ENCODE results near the gene HYPK. TPM values are rescaled to one million over a fixed set of nuclear protein-coding genes. Genes with fewer than 3 reads are reported as not detected.

HYPK gene
- total and polyA plus RNA-seq, 2 experiments from 2014 or later: 7.2 to 40.1 TPM

DNA sequence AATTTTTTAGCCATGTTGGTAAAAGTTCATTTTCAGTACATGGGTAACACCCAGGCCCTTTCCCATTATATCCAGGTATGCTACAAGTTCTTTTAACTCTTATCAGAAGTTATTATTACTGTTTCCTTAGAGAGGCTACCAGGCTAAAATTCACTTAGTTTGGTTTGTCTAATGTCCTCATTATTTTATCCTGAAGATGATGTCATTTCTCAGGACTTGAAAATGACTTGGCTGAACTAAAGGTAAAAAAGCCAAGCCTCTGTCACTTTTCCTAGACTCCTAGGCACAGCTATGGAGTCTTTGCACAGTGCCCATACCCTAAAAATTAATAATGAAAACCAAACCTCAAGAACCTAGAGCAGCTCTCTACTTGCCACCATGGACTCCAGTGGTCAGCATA, 27.8 kb upstream of the HYPK start:
- Mint-ChIP-seq H3K4me3 (no peak overlapping the region), H3K27ac (no peak overlapping the region), H3K9me3 (no peaks in the 10 kb centered on the region), H3K4me1 (peaks cover 17% of the 10 kb centered on the region), H3K36me3 (ENCODE audit: low read depth) (peaks cover 64% of the 10 kb centered on the region), H3K27me3 (ENCODE audit: insufficient read depth, low read depth, poor library complexity) (peaks cover 11% of the 10 kb centered on the region)
- peaks cover 11% of the 10 kb centered on the region for H3K4me1 ChIP-seq (ENCODE audit: insufficient read depth)
- H3K79me2 ChIP-seq (replicated peaks; ENCODE audit: insufficient read depth): no peaks in the 10 kb centered on the region
- TF ChIP-seq NANOG (IDR thresholded peaks at IDR 0.05; ENCODE audit: borderline replicate concordance) (no peak), EZH2 (IDR thresholded peaks at IDR 0.05; ENCODE audit: low read depth, unreplicated experiment) (no peak), ZNF114 (CRISPR knock-in tag; IDR thresholded peaks at IDR 0.05) (no peak), POLR2AphosphoS5 (IDR thresholded peaks at IDR 0.05; ENCODE audit: low read depth) (no peak), JUNB (IDR thresholded peaks at IDR 0.05; ENCODE audit: unreplicated experiment) (no peak), EZH2phosphoT487 (IDR thresholded peaks at IDR 0.05; ENCODE audit: unreplicated experiment) (no peak), ZNF331 (CRISPR knock-in tag; IDR thresholded peaks at IDR 0.05; ENCODE audit: low read depth) (no peak), STAT1 (IDR thresholded peaks at IDR 0.05; ENCODE audit: unreplicated experiment) (no peak), CREB1 (CRISPR knock-in tag; IDR thresholded peaks at IDR 0.05; ENCODE audit: low read depth) (no peak)
- TF ChIP-seq, protein P1, sequence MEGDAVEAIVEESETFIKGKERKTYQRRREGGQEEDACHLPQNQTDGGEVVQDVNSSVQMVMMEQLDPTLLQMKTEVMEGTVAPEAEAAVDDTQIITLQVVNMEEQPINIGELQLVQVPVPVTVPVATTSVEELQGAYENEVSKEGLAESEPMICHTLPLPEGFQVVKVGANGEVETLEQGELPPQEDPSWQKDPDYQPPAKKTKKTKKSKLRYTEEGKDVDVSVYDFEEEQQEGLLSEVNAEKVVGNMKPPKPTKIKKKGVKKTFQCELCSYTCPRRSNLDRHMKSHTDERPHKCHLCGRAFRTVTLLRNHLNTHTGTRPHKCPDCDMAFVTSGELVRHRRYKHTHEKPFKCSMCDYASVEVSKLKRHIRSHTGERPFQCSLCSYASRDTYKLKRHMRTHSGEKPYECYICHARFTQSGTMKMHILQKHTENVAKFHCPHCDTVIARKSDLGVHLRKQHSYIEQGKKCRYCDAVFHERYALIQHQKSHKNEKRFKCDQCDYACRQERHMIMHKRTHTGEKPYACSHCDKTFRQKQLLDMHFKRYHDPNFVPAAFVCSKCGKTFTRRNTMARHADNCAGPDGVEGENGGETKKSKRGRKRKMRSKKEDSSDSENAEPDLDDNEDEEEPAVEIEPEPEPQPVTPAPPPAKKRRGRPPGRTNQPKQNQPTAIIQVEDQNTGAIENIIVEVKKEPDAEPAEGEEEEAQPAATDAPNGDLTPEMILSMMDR (conservative IDR thresholded peaks at IDR 0.05; ENCODE audit: low read depth in 2 of 2): no peak
- TF ChIP-seq, protein P2, sequence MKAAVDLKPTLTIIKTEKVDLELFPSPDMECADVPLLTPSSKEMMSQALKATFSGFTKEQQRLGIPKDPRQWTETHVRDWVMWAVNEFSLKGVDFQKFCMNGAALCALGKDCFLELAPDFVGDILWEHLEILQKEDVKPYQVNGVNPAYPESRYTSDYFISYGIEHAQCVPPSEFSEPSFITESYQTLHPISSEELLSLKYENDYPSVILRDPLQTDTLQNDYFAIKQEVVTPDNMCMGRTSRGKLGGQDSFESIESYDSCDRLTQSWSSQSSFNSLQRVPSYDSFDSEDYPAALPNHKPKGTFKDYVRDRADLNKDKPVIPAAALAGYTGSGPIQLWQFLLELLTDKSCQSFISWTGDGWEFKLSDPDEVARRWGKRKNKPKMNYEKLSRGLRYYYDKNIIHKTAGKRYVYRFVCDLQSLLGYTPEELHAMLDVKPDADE (IDR thresholded peaks at IDR 0.05): no peak
- TF ChIP-seq, protein P3, sequence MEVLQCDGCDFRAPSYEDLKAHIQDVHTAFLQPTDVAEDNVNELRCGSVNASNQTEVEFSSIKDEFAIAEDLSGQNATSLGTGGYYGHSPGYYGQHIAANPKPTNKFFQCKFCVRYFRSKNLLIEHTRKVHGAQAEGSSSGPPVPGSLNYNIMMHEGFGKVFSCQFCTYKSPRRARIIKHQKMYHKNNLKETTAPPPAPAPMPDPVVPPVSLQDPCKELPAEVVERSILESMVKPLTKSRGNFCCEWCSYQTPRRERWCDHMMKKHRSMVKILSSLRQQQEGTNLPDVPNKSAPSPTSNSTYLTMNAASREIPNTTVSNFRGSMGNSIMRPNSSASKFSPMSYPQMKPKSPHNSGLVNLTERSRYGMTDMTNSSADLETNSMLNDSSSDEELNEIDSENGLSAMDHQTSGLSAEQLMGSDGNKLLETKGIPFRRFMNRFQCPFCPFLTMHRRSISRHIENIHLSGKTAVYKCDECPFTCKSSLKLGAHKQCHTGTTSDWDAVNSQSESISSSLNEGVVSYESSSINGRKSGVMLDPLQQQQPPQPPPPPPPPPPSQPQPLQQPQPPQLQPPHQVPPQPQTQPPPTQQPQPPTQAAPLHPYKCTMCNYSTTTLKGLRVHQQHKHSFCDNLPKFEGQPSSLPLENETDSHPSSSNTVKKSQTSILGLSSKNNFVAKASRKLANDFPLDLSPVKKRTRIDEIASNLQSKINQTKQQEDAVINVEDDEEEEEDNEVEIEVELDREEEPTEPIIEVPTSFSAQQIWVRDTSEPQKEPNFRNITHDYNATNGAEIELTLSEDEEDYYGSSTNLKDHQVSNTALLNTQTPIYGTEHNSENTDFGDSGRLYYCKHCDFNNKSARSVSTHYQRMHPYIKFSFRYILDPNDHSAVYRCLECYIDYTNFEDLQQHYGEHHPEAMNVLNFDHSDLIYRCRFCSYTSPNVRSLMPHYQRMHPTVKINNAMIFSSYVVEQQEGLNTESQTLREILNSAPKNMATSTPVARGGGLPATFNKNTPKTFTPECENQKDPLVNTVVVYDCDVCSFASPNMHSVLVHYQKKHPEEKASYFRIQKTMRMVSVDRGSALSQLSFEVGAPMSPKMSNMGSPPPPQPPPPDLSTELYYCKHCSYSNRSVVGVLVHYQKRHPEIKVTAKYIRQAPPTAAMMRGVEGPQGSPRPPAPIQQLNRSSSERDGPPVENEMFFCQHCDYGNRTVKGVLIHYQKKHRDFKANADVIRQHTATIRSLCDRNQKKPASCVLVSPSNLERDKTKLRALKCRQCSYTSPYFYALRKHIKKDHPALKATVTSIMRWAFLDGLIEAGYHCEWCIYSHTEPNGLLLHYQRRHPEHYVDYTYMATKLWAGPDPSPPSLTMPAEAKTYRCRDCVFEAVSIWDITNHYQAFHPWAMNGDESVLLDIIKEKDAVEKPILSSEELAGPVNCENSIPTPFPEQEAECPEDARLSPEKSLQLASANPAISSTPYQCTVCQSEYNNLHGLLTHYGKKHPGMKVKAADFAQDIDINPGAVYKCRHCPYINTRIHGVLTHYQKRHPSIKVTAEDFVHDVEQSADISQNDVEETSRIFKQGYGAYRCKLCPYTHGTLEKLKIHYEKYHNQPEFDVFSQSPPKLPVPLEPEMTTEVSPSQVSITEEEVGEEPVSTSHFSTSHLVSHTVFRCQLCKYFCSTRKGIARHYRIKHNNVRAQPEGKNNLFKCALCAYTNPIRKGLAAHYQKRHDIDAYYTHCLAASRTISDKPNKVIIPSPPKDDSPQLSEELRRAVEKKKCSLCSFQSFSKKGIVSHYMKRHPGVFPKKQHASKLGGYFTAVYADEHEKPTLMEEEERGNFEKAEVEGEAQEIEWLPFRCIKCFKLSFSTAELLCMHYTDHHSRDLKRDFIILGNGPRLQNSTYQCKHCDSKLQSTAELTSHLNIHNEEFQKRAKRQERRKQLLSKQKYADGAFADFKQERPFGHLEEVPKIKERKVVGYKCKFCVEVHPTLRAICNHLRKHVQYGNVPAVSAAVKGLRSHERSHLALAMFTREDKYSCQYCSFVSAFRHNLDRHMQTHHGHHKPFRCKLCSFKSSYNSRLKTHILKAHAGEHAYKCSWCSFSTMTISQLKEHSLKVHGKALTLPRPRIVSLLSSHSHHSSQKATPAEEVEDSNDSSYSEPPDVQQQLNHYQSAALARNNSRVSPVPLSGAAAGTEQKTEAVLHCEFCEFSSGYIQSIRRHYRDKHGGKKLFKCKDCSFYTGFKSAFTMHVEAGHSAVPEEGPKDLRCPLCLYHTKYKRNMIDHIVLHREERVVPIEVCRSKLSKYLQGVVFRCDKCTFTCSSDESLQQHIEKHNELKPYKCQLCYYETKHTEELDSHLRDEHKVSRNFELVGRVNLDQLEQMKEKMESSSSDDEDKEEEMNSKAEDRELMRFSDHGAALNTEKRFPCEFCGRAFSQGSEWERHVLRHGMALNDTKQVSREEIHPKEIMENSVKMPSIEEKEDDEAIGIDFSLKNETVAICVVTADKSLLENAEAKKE (CRISPR knock-in tag; IDR thresholded peaks at IDR 0.05): no peak
- TF ChIP-seq, protein P4, sequence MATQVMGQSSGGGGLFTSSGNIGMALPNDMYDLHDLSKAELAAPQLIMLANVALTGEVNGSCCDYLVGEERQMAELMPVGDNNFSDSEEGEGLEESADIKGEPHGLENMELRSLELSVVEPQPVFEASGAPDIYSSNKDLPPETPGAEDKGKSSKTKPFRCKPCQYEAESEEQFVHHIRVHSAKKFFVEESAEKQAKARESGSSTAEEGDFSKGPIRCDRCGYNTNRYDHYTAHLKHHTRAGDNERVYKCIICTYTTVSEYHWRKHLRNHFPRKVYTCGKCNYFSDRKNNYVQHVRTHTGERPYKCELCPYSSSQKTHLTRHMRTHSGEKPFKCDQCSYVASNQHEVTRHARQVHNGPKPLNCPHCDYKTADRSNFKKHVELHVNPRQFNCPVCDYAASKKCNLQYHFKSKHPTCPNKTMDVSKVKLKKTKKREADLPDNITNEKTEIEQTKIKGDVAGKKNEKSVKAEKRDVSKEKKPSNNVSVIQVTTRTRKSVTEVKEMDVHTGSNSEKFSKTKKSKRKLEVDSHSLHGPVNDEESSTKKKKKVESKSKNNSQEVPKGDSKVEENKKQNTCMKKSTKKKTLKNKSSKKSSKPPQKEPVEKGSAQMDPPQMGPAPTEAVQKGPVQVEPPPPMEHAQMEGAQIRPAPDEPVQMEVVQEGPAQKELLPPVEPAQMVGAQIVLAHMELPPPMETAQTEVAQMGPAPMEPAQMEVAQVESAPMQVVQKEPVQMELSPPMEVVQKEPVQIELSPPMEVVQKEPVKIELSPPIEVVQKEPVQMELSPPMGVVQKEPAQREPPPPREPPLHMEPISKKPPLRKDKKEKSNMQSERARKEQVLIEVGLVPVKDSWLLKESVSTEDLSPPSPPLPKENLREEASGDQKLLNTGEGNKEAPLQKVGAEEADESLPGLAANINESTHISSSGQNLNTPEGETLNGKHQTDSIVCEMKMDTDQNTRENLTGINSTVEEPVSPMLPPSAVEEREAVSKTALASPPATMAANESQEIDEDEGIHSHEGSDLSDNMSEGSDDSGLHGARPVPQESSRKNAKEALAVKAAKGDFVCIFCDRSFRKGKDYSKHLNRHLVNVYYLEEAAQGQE (IDR thresholded peaks at IDR 0.05; ENCODE audit: unreplicated experiment): no peak
- peaks cover 71% of the 10 kb centered on the region for H3F3A ChIP-seq (replicated peaks; ENCODE audit: low read depth)
- ATAC-seq (no peak), DNase-seq (ENCODE audit: low spot score) (no peak)
- peaks cover 50% of the 10 kb centered on the region for H3K36me3 ChIP-seq (ENCODE audit: insufficient read depth)
- peaks cover 32% of the 10 kb centered on the region for H4K20me1 ChIP-seq (replicated peaks; ENCODE audit: insufficient read depth)
- H3K9me2 ChIP-seq (ENCODE audit: insufficient read depth): no peaks in the 10 kb centered on the region
- H3K27ac ChIP-seq (ENCODE audit: low read depth): no peak overlapping the region
- H3K4me2 ChIP-seq: no peak overlapping the region
- no peaks in the 10 kb centered on the region for H3K27me3 ChIP-seq (ENCODE audit: insufficient read depth)
- H3K4me3 ChIP-seq: no peak overlapping the region
- no peak overlapping the region for H2AFZ ChIP-seq
